Trophoblast cell (in vitro differentiated cells and primary cell): Measurements from ENCODE around the gene ZSCAN4.

ENCODE experiments used
- DNase-seq, 2 donors: peaks; one replicate each; pipeline ENCODE4 v3.0.0-alpha.2; 2016
- H2AFZ ChIP-seq: 2 replicates; pipeline ENCODE4 v1.6.1; 2013; ENCODE audit warnings: low read length, moderate library complexity, mild to moderate bottlenecking; ENCODE audit not compliant: insufficient read depth, poor library complexity
- H2AK5ac ChIP-seq: 2 replicates; pipeline ENCODE4 v1.6.1; 2013; ENCODE audit warnings: mild to moderate bottlenecking, low read length
- H2BK120ac ChIP-seq: 2 replicates; pipeline ENCODE4 v1.6.1; 2013; ENCODE audit warnings: low read length, mild to moderate bottlenecking, moderate library complexity; ENCODE audit not compliant: insufficient read depth, poor library complexity
- H2BK12ac ChIP-seq: 2 replicates; pipeline ENCODE4 v1.6.1; 2013; ENCODE audit warnings: mild to moderate bottlenecking, low read length, moderate library complexity
- H2BK5ac ChIP-seq: 2 replicates; pipeline ENCODE4 v1.6.1; 2013; ENCODE audit warnings: low read length, low read depth, moderate library complexity, mild to moderate bottlenecking; ENCODE audit not compliant: poor library complexity
- H3K14ac ChIP-seq: 2 replicates; pipeline ENCODE4 v1.6.1; 2013; ENCODE audit warnings: mild to moderate bottlenecking, low read length
- H3K18ac ChIP-seq: 2 replicates; pipeline ENCODE4 v1.6.1; 2013; ENCODE audit warnings: mild to moderate bottlenecking, low read length
- H3K23ac ChIP-seq: 2 replicates; pipeline ENCODE4 v1.6.1; 2013; ENCODE audit warnings: low read length
- H3K27ac ChIP-seq: 2 replicates; pipeline ENCODE4 v1.5.1; 2013; ENCODE audit warnings: low read depth, mild to moderate bottlenecking, inconsistent platforms, low read length, moderate library complexity
- H3K27me3 ChIP-seq: 2 replicates; pipeline ENCODE4 v1.6.1; 2013; ENCODE audit warnings: inconsistent platforms, mild to moderate bottlenecking, low read length, moderate library complexity; ENCODE audit not compliant: insufficient read depth
- H3K36me3 ChIP-seq, 2 experiments: 1 replicate in 1 of 2; 2 replicates in 1 of 2; pipeline ENCODE4 v1.6.1; 2013; ENCODE audit warnings: low read length in 2 of 2, mild to moderate bottlenecking in 2 of 2, moderate library complexity in 1 of 2; ENCODE audit not compliant: insufficient read depth in 2 of 2, control insufficient read depth in 1 of 2
- H3K4ac ChIP-seq: 2 replicates; pipeline ENCODE4 v1.6.1; 2013; ENCODE audit warnings: low read depth, mild to moderate bottlenecking, low read length, moderate library complexity
- H3K4me1 ChIP-seq, 2 experiments: 1 replicate in 1 of 2; 2 replicates in 1 of 2; pipeline ENCODE4 v1.6.1; 2013; ENCODE audit warnings: low read length in 2 of 2, mild to moderate bottlenecking in 2 of 2, moderate library complexity in 1 of 2; ENCODE audit not compliant: insufficient read depth in 2 of 2, control insufficient read depth in 1 of 2
- H3K4me2 ChIP-seq: 2 replicates; pipeline ENCODE4 v1.6.1; 2013; ENCODE audit warnings: inconsistent platforms, mild to moderate bottlenecking, low read length, moderate library complexity
- H3K4me3 ChIP-seq: 2 replicates; pipeline ENCODE4 v1.5.1; 2013; ENCODE audit warnings: mild to moderate bottlenecking, low read depth, low read length, inconsistent platforms
- H3K79me1 ChIP-seq: one replicate; pipeline ENCODE4 v1.6.1; 2013; ENCODE audit warnings: low read length
- H3K79me2 ChIP-seq: 2 replicates; pipeline ENCODE4 v1.6.1; 2013; ENCODE audit warnings: low read length, mild to moderate bottlenecking; ENCODE audit not compliant: control insufficient read depth, insufficient read depth, poor library complexity
- H3K9ac ChIP-seq: 2 replicates; pipeline ENCODE4 v1.6.1; 2013; ENCODE audit warnings: mild to moderate bottlenecking, low read length
- H3K9me3 ChIP-seq: 2 replicates; pipeline ENCODE4 v1.6.1; 2013; ENCODE audit warnings: low read depth, mild to moderate bottlenecking, control low read depth, inconsistent platforms, low read length; ENCODE audit not compliant: insufficient read depth
- H4K12ac ChIP-seq: 2 replicates; pipeline ENCODE4 v1.6.1; 2013; ENCODE audit warnings: low read depth, mild to moderate bottlenecking, low read length, moderate library complexity
- H4K8ac ChIP-seq: 2 replicates; pipeline ENCODE4 v1.6.1; 2013; ENCODE audit warnings: low read depth, mild to moderate bottlenecking, low read length, moderate library complexity
- H4K91ac ChIP-seq: one replicate; pipeline ENCODE4 v1.6.1; 2013; ENCODE audit warnings: low read depth, mild to moderate bottlenecking, low read length, moderate library complexity
- WGBS: extraction: QIAGEN DNeasy Blood & Tissue Kit; methylation state at CpG from one replicate; pipeline ENCODE4 v1.1.7; 2013; ENCODE audit warnings: missing lambda C conversion rate; ENCODE audit not compliant: insufficient read length, insufficient coverage; ENCODE audit errors: extremely low coverage; 5-methylcytosine and 5-hydroxymethylcytosine counted together

Gene ZSCAN4

DNA sequence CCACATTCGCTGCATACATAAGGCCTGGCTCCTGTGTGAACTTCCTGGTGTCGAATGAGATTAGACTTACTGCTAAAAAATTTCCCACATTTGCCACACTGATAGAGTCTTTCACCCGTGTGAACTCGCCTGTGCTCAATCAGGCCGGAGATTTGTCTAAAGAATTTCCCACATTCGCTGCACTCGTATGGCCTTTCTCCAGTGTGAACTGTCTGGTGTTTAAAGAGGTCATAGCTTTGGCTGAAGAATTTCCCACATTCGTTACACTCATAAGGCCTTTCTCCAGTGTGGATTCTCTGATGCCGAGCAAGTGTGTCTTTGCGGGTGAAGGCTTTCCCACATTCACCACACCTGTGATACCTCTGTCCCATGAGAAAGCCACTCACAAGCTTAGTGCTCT is 52.1 kb downstream of the ZSCAN4 start:
- no peak overlapping the region for H3K27ac ChIP-seq
- H3K4me1 ChIP-seq, result no peaks in the 10 kb centered on the region
- H4K12ac ChIP-seq, result no peak overlapping the region
- H2BK5ac ChIP-seq, result no peak overlapping the region
- no peak overlapping the region for H4K8ac ChIP-seq
- WGBS, result no CpG with 5 or more reads among the region's 10 CpGs
- no peak overlapping the region for H3K4me2 ChIP-seq
- no peak overlapping the region for H3K23ac ChIP-seq
- no peaks in the 10 kb centered on the region for H3K79me2 ChIP-seq
- no peaks in the 10 kb centered on the region for H3K79me1 ChIP-seq
- no peaks in the 10 kb centered on the region for H3K27me3 ChIP-seq
- no peak for DNase-seq
- no peak overlapping the region for H3K4ac ChIP-seq
- H4K91ac ChIP-seq, result no peak overlapping the region
- no peak overlapping the region for H2AFZ ChIP-seq
- no peak overlapping the region for H3K4me3 ChIP-seq
- no peak overlapping the region for H2BK12ac ChIP-seq
- no peak overlapping the region for H3K14ac ChIP-seq
- H2BK120ac ChIP-seq, result no peak overlapping the region
- H3K36me3 ChIP-seq, result peaks cover 19 to 29% of the 10 kb centered on the region in 2 experiments
- H3K18ac ChIP-seq, result no peak overlapping the region
- H2AK5ac ChIP-seq, result no peak overlapping the region
- peaks cover 5% of the 10 kb centered on the region for H3K9me3 ChIP-seq
- H3K9ac ChIP-seq, result no peak overlapping the region
